Measurements from ENCODE around the gene DCP2.

DCP2 gene

GRCh38 chr5:113038136-113038535, 61.5 kb downstream of the DCP2 start:
- WGBS (ENCODE audit: extremely low coverage, insufficient coverage, low lambda C conversion rate) = no CpG with 5 or more reads among the region's 1 CpG
- Histone ChIP-seq H2AK5ac (ENCODE audit: low read length) (no peak overlapping the region), H3K23ac (ENCODE audit: low read length) (no peak overlapping the region), H3K9ac (ENCODE audit: low read length) (no peak overlapping the region), H3K79me1 (ENCODE audit: low read length) (no peaks in the 10 kb centered on the region), H3K4me3 (ENCODE audit: low read length) (no peak overlapping the region), H3K27ac (ENCODE audit: low read depth, low read length) (no peak overlapping the region), H3K36me3 (ENCODE audit: control insufficient read depth, insufficient read depth, low read length) (peaks cover 7% of the 10 kb centered on the region), H2BK120ac (ENCODE audit: low read depth, low read length) (no peak overlapping the region), H3K18ac (ENCODE audit: low read length) (no peak overlapping the region), H4K5ac (ENCODE audit: low read length) (no peak overlapping the region), H2BK15ac (replicated peaks; ENCODE audit: low read depth) (no peak overlapping the region), H2BK5ac (ENCODE audit: low read length) (no peak overlapping the region), H3K27me3 (ENCODE audit: insufficient read depth, low read length, poor library complexity) (no peaks in the 10 kb centered on the region), H3K4me2 (ENCODE audit: low read length) (no peak overlapping the region), H3K4ac (ENCODE audit: low read depth, low read length) (no peak overlapping the region), H4K8ac (ENCODE audit: low read depth, low read length) (no peak overlapping the region), H3K56ac (ENCODE audit: low read length) (no peak overlapping the region), H3K79me2 (ENCODE audit: control insufficient read depth, insufficient read depth, low read length) (no peaks in the 10 kb centered on the region), H3K4me1 (ENCODE audit: control insufficient read depth, low read depth, low read length) (peaks cover 11% of the 10 kb centered on the region)
- DNase-seq = no peak

- Histone ChIP-seq H3K4me1 (ENCODE audit: control insufficient read depth, low read depth, low read length) (peaks cover 11% of the 10 kb centered on the region), H2BK120ac (ENCODE audit: low read depth, low read length) (no peak overlapping the region), H3K18ac (ENCODE audit: low read length) (no peak overlapping the region), H3K36me3 (ENCODE audit: control insufficient read depth, insufficient read depth, low read length) (peaks cover 7% of the 10 kb centered on the region), H3K79me1 (ENCODE audit: low read length) (no peaks in the 10 kb centered on the region), H3K23ac (ENCODE audit: low read length) (no peak overlapping the region), H2BK5ac (ENCODE audit: low read length) (no peak overlapping the region), H3K56ac (ENCODE audit: low read length) (no peak overlapping the region), H3K27me3 (ENCODE audit: insufficient read depth, low read length, poor library complexity) (no peaks in the 10 kb centered on the region), H3K4me3 (ENCODE audit: low read length) (no peak overlapping the region), H4K5ac (ENCODE audit: low read length) (no peak overlapping the region), H3K4me2 (ENCODE audit: low read length) (no peak overlapping the region), H2AK5ac (ENCODE audit: low read length) (no peak overlapping the region), H2BK15ac (replicated peaks; ENCODE audit: low read depth) (no peak overlapping the region), H3K9ac (ENCODE audit: low read length) (no peak overlapping the region), H3K27ac (ENCODE audit: low read depth, low read length) (no peak overlapping the region), H3K4ac (ENCODE audit: low read depth, low read length) (no peak overlapping the region), H3K79me2 (ENCODE audit: control insufficient read depth, insufficient read depth, low read length) (no peaks in the 10 kb centered on the region), H4K8ac (ENCODE audit: low read depth, low read length) (no peak overlapping the region)
- no CpG with 5 or more reads among the region's 9 CpGs for whole genome bisulfite sequencing (ENCODE audit: extremely low coverage, insufficient coverage, low lambda C conversion rate)
- DNase-seq = no peak
Observed at GRCh38 chr5:113038714-113039113, 62.1 kb downstream of the DCP2 start.

GRCh38 chr5:113039229-113039933, 62.8 kb downstream of the DCP2 start:
- no peaks in the 10 kb centered on the region for H3K79me1 ChIP-seq (ENCODE audit: low read length)
- DNase-seq = no peak
- no peak overlapping the region for H2AK5ac ChIP-seq (ENCODE audit: low read length)
- H3K79me2 ChIP-seq (ENCODE audit: control insufficient read depth, insufficient read depth, low read length) = no peaks in the 10 kb centered on the region
- H3K4me1 ChIP-seq (ENCODE audit: control insufficient read depth, low read depth, low read length) = peaks cover 8% of the 10 kb centered on the region
- H3K56ac ChIP-seq (ENCODE audit: low read length) = no peak overlapping the region
- no peak overlapping the region for H2BK120ac ChIP-seq (ENCODE audit: low read depth, low read length)
- no peak overlapping the region for H3K27ac ChIP-seq (ENCODE audit: low read depth, low read length)
- H3K4me2 ChIP-seq (ENCODE audit: low read length) = no peak overlapping the region
- no peak overlapping the region for H3K9ac ChIP-seq (ENCODE audit: low read length)
- no peak overlapping the region for H3K4ac ChIP-seq (ENCODE audit: low read depth, low read length)
- no peak overlapping the region for H3K18ac ChIP-seq (ENCODE audit: low read length)
- peaks cover 7% of the 10 kb centered on the region for H3K36me3 ChIP-seq (ENCODE audit: control insufficient read depth, insufficient read depth, low read length)
- no peak overlapping the region for H2BK5ac ChIP-seq (ENCODE audit: low read length)
- H3K4me3 ChIP-seq (ENCODE audit: low read length) = no peak overlapping the region
- H3K27me3 ChIP-seq (ENCODE audit: insufficient read depth, low read length, poor library complexity) = no peaks in the 10 kb centered on the region
- H3K23ac ChIP-seq (ENCODE audit: low read length) = no peak overlapping the region
- no peak overlapping the region for H4K8ac ChIP-seq (ENCODE audit: low read depth, low read length)
- no CpG with 5 or more reads among the region's 14 CpGs for WGBS (ENCODE audit: extremely low coverage, insufficient coverage, low lambda C conversion rate)
- H2BK15ac ChIP-seq (replicated peaks; ENCODE audit: low read depth) = no peak overlapping the region
- H4K5ac ChIP-seq (ENCODE audit: low read length) = no peak overlapping the region

- H3K4me1 ChIP-seq (ENCODE audit: control insufficient read depth, low read depth, low read length) = peaks cover 6% of the 10 kb centered on the region
- no peaks in the 10 kb centered on the region for H3K27me3 ChIP-seq (ENCODE audit: insufficient read depth, low read length, poor library complexity)
- H3K4me3 ChIP-seq (ENCODE audit: low read length) = no peak overlapping the region
- H2BK5ac ChIP-seq (ENCODE audit: low read length) = no peak overlapping the region
- no CpG with 5 or more reads among the region's 4 CpGs for WGBS (ENCODE audit: extremely low coverage, insufficient coverage, low lambda C conversion rate)
- no peak overlapping the region for H3K23ac ChIP-seq (ENCODE audit: low read length)
- H3K79me2 ChIP-seq (ENCODE audit: control insufficient read depth, insufficient read depth, low read length) = no peaks in the 10 kb centered on the region
- H3K36me3 ChIP-seq (ENCODE audit: control insufficient read depth, insufficient read depth, low read length) = peaks cover 9% of the 10 kb centered on the region
- no peak overlapping the region for H3K9ac ChIP-seq (ENCODE audit: low read length)
- DNase-seq = no peak
- no peak overlapping the region for H3K4ac ChIP-seq (ENCODE audit: low read depth, low read length)
- no peak overlapping the region for H4K8ac ChIP-seq (ENCODE audit: low read depth, low read length)
- H3K79me1 ChIP-seq (ENCODE audit: low read length) = no peaks in the 10 kb centered on the region
- H4K5ac ChIP-seq (ENCODE audit: low read length) = no peak overlapping the region
- no peak overlapping the region for H3K4me2 ChIP-seq (ENCODE audit: low read length)
- H2AK5ac ChIP-seq (ENCODE audit: low read length) = no peak overlapping the region
- no peak overlapping the region for H2BK15ac ChIP-seq (replicated peaks; ENCODE audit: low read depth)
- no peak overlapping the region for H3K56ac ChIP-seq (ENCODE audit: low read length)
- no peak overlapping the region for H3K27ac ChIP-seq (ENCODE audit: low read depth, low read length)
- no peak overlapping the region for H3K18ac ChIP-seq (ENCODE audit: low read length)
- no peak overlapping the region for H2BK120ac ChIP-seq (ENCODE audit: low read depth, low read length)
Observed at GRCh38 chr5:113039934-113040285, 63.3 kb downstream of the DCP2 start.

- no peak overlapping the region for H3K9ac ChIP-seq (ENCODE audit: low read length)
- H3K56ac ChIP-seq (ENCODE audit: low read length) = no peak overlapping the region
- no peak overlapping the region for H4K5ac ChIP-seq (ENCODE audit: low read length)
- peaks cover 10% of the 10 kb centered on the region for H3K36me3 ChIP-seq (ENCODE audit: control insufficient read depth, insufficient read depth, low read length)
- H3K79me2 ChIP-seq (ENCODE audit: control insufficient read depth, insufficient read depth, low read length) = no peaks in the 10 kb centered on the region
- no peak overlapping the region for H2BK5ac ChIP-seq (ENCODE audit: low read length)
- no peak overlapping the region for H3K18ac ChIP-seq (ENCODE audit: low read length)
- H2AK5ac ChIP-seq (ENCODE audit: low read length) = no peak overlapping the region
- H4K8ac ChIP-seq (ENCODE audit: low read depth, low read length) = no peak overlapping the region
- H3K27ac ChIP-seq (ENCODE audit: low read depth, low read length) = no peak overlapping the region
- DNase-seq = no peak
- no peak overlapping the region for H2BK15ac ChIP-seq (replicated peaks; ENCODE audit: low read depth)
- H2BK120ac ChIP-seq (ENCODE audit: low read depth, low read length) = no peak overlapping the region
- H3K4me2 ChIP-seq (ENCODE audit: low read length) = no peak overlapping the region
- H3K4me3 ChIP-seq (ENCODE audit: low read length) = no peak overlapping the region
- no peak overlapping the region for H3K4ac ChIP-seq (ENCODE audit: low read depth, low read length)
- WGBS (ENCODE audit: extremely low coverage, insufficient coverage, low lambda C conversion rate) = no CpG with 5 or more reads among the region's 6 CpGs
- H3K79me1 ChIP-seq (ENCODE audit: low read length) = no peaks in the 10 kb centered on the region
- no peak overlapping the region for H3K23ac ChIP-seq (ENCODE audit: low read length)
- no peaks in the 10 kb centered on the region for H3K4me1 ChIP-seq (ENCODE audit: control insufficient read depth, low read depth, low read length)
- H3K27me3 ChIP-seq (ENCODE audit: insufficient read depth, low read length, poor library complexity) = no peaks in the 10 kb centered on the region
Observed at GRCh38 chr5:113040672-113041260, 64.2 kb downstream of the DCP2 start.

All from mesendoderm (in vitro differentiated cells).